HUES64 (cell line): Measurements from ENCODE around the gene RBSN. TPM values are rescaled to one million over a fixed set of nuclear protein-coding genes. Genes with fewer than 3 reads are reported as not detected.
"Not testable (repeated sequence)": the region's sequence is repeated elsewhere in the genome, so short reads cannot be mapped to it uniquely, and the experiment has no call there.

Source experiments
- H3K27ac ChIP-seq: 2 replicates; pipeline ENCODE4 v1.7.0; 2013; ENCODE audit warnings: low read depth, low read length, inconsistent platforms
- H3K27me3 ChIP-seq: 2 replicates; pipeline ENCODE4 v1.6.1; 2013; ENCODE audit warnings: mild to moderate bottlenecking, low read length; ENCODE audit not compliant: insufficient read depth
- H3K36me3 ChIP-seq: 2 replicates; pipeline ENCODE4 v1.6.1; 2013; ENCODE audit warnings: mild to moderate bottlenecking, low read length; ENCODE audit not compliant: insufficient read depth
- H3K4me1 ChIP-seq: 2 replicates; pipeline ENCODE4 v1.6.1; 2013; ENCODE audit warnings: mild to moderate bottlenecking, low read length, moderate library complexity; ENCODE audit not compliant: insufficient read depth
- H3K4me3 ChIP-seq: 2 replicates; pipeline ENCODE4 v1.5.1; 2013; ENCODE audit warnings: mild to moderate bottlenecking, low read length, moderate library complexity
- H3K9ac ChIP-seq: 2 replicates; pipeline ENCODE4 v1.6.1; 2013; ENCODE audit warnings: mild to moderate bottlenecking, low read depth, low read length
- H3K9me3 ChIP-seq: 2 replicates; pipeline ENCODE4 v1.6.1; 2013; ENCODE audit warnings: low read depth, low read length; ENCODE audit not compliant: insufficient read depth
- WGBS: fragments of 150-250, 120-280 bp; methylation state at CpG from one replicate; pipeline ENCODE4 v1.1.7; 2013; ENCODE audit warnings: missing lambda C conversion rate; 5-methylcytosine and 5-hydroxymethylcytosine counted together
- polyA plus RNA-seq, 2 experiments: library from polyadenylated mRNA; stranded (reverse); fragments of 50-300 nt; gene quantifications; one replicate each; pipeline ENCODE4 v1.2.3, GENCODE V29; 2013

RBSN gene
- 15.5 TPM for polyA plus RNA-seq (2013, experiment 1 of 2)
- 17.1 TPM for polyA plus RNA-seq (2013, experiment 2 of 2)

DNA sequence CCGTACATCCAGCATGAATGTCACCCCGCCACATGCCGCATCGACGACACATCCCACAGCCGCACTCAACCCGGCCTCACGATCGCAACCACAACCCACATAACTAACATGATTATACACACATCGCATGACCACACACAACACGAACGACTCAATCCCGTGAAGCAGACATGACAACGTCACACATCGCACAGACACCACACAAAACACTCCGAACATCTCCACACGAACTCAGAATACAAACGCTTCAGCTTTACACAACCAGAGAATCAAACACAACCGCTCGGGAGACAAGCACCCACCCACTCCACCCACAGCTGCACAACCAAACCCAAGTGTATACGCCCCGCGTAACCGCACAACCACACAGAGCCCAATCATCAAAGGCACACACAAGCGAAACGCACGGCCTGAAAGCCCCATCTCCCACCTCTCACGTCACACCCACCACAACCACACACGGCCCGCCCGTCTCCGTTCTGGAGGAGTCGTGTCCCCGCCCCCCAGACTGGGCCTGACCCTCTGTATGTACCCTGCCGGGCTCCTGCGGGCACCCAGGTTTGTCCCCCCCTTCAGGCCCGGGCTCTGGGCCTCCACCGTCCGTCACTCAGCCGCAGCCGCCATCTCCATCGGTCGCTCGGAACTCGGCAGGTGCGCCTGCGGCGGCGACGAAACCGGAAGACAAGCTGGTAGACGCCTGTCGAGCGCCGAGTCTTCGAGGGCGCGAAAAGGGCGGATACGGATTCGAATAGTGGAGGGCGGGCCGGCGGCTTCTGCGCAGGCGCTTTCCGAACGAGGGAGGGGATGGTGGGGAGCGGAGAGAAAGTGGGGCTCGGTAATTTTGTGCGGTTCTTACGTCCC is at the start of gene RBSN:
Gene RBSN (minus strand): TSS at position 646 of the 861 bp plus-strand sequence. CDS start 3,028 bp downstream, outside the sequence.
- Histone ChIP-seq H3K4me1 (no peaks in the 10 kb centered on the region), H3K27me3 (no peaks in the 10 kb centered on the region), H3K27ac (peak within 1 kb of the TSS; percentile 14; the same call in 1 of the 2 replicates), H3K36me3 (peaks cover 25% of the 10 kb centered on the region), H3K4me3 (peak within 1 kb of the TSS; percentile 87), H3K9ac (peak within 1 kb of the TSS; percentile 81), H3K9me3 (no peaks in the 10 kb centered on the region)
- under 1% methylated on average over 72 of the region's 72 CpGs for WGBS

DNA sequence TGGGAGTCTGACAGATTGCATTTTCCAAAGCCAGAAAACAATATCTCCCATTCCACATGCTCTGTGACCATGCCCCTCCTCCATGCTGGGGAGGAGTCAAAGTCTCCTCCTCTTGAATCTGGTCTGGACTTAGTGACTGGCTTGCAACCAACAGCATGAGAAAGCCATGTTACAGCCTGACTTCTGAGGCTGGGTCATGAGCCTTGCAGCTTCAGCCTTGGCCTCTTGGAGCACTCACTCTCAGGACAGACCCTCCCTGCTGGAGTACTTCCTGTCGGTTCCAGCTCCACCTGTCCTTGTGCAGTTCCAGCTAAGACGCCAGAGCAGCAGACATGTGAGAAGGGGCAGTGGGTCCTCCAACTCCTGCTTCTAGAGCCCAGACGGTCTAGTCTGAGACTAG is 49.7 kb upstream of the RBSN start:
- no peaks in the 10 kb centered on the region for H3K9me3 ChIP-seq
- no peaks in the 10 kb centered on the region for H3K36me3 ChIP-seq
- no peak overlapping the region for H3K9ac ChIP-seq
- WGBS: 47% methylated on average over 3 of the region's 3 CpGs
- no peak overlapping the region for H3K4me3 ChIP-seq
- no peak overlapping the region for H3K27ac ChIP-seq
- no peaks in the 10 kb centered on the region for H3K4me1 ChIP-seq
- H3K27me3 ChIP-seq: peaks cover 20% of the 10 kb centered on the region

DNA sequence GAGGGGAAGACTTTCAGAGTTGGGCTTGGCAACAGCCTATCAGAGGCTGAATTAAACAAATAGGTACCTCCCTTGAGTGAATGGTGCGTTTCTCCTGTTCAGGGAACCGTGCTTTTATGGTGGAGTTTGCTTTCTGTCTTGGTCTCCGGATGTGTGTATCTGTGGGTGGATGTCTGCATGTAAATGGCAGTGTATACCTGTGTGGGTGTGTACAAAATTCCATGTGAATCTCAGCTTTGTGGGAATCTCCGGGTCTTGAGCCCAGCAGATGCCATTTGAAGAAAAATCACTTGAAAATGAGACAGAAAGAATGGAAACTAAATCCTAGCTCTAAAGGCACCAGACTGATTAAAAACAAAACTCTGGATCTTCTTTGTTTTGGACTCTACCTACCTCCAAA is 37.9 kb upstream of the RBSN start:
- H3K4me3 ChIP-seq: not testable (repeated sequence)
- 75% methylated on average over 4 of the region's 4 CpGs for WGBS

DNA sequence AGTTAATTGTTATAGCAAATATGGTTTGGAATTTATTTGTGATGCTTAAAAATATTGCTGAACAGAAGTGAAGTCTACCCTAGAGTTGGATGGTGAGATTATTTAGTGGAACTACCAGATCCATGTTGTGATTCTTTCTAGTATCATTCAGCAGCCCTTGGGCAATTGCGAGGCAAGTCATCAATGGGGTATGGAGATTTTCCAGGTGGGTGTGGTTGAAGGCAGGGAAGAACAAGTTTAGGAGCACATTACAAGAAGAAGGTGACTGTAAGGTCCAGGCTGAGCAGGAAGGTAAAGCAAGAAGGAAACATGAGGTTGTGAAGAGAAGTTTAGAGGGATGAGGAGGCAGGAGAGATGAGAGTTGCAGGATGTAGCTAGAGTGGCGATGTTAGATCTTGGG is 36.0 kb upstream of the RBSN start:
- not testable (repeated sequence) for H3K9ac ChIP-seq, H3K9me3 ChIP-seq, H3K27me3 ChIP-seq, H3K4me1 ChIP-seq, H3K36me3 ChIP-seq, H3K4me3 ChIP-seq, H3K27ac ChIP-seq
- 94% methylated on average over 2 of the region's 2 CpGs for WGBS

More for the DNA sequence above, 37.9 kb upstream of the RBSN start:
- not testable (repeated sequence) for H3K4me1 ChIP-seq, H3K9me3 ChIP-seq, H3K27me3 ChIP-seq, H3K36me3 ChIP-seq, H3K9ac ChIP-seq, H3K27ac ChIP-seq

DNA sequence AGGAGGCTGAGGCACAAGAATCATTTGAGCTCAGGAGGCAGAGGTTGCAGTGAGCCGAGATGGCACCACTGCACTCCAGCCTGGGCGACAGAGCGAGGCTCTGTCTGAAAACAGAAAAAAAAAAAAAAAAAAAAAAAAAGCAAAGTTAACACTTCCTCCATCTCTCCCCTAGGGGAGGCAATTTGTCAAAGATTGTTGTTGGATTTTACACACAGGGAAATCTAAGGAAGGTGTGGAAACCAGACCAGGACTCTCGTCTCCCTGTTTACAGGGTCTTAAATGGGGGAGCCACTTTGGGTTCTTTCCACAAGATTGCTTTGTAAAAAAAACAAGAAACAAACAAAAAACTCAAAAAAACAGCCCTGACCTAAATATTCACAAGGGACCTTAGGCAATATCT is 29.5 kb upstream of the RBSN start:
- WGBS: no CpG with 5 or more reads among the region's 4 CpGs
- H3K27ac ChIP-seq: not testable (repeated sequence)

DNA sequence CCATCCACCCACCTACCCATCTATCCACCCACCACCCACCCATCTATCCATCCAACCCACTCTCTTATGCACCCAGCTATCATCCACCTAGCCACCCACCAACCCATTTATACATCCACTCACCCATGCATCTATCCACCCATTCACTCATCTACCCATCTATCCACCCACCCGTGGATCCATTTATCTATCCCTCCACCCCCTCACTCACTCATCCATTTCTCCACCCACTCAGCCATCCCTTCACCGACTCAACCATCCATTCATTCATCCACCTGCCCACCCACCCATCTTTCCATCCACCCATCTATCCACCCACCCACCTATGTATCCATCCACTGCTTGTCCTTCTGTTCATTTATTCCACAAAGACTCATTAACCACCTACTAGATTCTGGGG is 28.0 kb upstream of the RBSN start:
- H3K27ac ChIP-seq, H3K4me3 ChIP-seq, H3K27me3 ChIP-seq, H3K9me3 ChIP-seq, H3K36me3 ChIP-seq, H3K9ac ChIP-seq, H3K4me1 ChIP-seq: not testable (repeated sequence)
- WGBS: 78% methylated on average over 2 of the region's 2 CpGs

More for the DNA sequence above, 29.5 kb upstream of the RBSN start:
- not testable (repeated sequence) for H3K9ac ChIP-seq, H3K9me3 ChIP-seq, H3K4me1 ChIP-seq, H3K27me3 ChIP-seq, H3K36me3 ChIP-seq, H3K4me3 ChIP-seq

DNA sequence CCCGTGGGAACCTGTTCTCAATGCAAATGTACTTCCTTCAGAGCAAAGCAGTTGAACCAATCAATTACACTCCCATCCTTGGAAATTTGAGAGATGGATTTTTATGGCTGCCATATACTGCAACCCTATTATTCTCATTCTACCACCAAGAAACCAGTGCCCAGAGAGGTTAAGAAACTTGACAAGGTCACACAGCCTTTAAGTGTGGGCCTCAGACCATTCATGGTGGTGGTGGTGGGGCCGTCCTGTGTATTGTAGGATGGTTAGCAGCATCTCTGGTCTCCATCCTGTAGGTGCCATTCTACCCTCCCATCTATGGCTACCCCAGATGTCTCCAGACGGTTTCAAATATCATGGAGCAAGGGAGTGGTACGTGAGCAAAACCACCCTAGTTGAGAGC is 23.4 kb upstream of the RBSN start:
- Histone ChIP-seq H3K4me3 (no peak overlapping the region), H3K9me3 (no peaks in the 10 kb centered on the region)
- WGBS: 86% methylated on average over 4 of the region's 4 CpGs

DNA sequence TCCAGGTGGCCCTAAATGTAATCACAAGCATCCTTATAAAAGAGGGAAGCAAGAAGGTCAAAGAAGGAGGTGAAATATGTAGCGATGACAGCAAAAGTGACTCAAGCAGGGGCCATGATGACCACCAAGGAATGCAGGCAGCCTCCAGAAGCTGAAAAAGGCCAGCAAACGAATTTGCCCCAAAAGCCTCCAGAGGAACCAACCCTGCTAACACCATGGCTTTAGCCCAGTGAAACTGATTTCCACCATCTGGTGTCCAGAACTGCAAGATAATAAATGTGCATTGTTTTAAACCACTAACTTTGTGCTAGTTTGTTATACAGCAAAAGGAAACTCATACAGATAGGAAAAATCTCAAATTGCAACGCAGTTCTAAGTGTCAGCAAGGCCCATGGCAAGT is 23.0 kb upstream of the RBSN start:
- no peaks in the 10 kb centered on the region for H3K4me1 ChIP-seq
- H3K27ac ChIP-seq: no peak overlapping the region
- no peak overlapping the region for H3K9ac ChIP-seq
- WGBS: 82% methylated on average over 3 of the region's 3 CpGs
- H3K27me3 ChIP-seq: peaks cover 4% of the 10 kb centered on the region; the same call in 1 of the 2 replicates
- H3K9me3 ChIP-seq: no peaks in the 10 kb centered on the region
- no peaks in the 10 kb centered on the region for H3K36me3 ChIP-seq
- no peak overlapping the region for H3K4me3 ChIP-seq

More for the DNA sequence above, 23.4 kb upstream of the RBSN start:
- Histone ChIP-seq H3K4me1 (no peaks in the 10 kb centered on the region), H3K27ac (no peak overlapping the region), H3K9ac (no peak overlapping the region), H3K27me3 (peaks cover 4% of the 10 kb centered on the region; the same call in 1 of the 2 replicates), H3K36me3 (no peaks in the 10 kb centered on the region)

DNA sequence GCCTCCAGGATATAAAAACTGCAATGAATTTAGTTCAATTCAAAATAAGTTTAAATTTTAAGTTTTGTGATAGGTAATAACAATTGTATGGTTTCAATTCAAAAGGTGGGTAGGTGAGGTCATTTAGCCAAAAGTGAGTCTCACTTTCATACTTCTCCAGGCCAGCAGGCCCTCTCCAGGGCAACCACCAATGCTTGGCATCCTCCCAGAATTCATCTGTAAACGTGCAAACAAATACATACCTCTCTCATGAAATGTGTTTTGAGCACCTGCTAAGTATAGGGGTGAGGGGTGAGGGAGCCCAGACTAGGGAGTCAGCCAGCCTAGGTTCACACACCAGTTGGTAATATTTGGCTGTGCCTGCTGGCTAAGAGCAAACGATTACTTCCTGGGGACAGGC is 22.0 kb upstream of the RBSN start:
- Histone ChIP-seq H3K27me3 (peaks cover 4% of the 10 kb centered on the region; the same call in 1 of the 2 replicates), H3K4me1 (no peaks in the 10 kb centered on the region), H3K9ac (no peak overlapping the region), H3K9me3 (no peaks in the 10 kb centered on the region), H3K4me3 (no peak overlapping the region), H3K27ac (no peak overlapping the region), H3K36me3 (no peaks in the 10 kb centered on the region)
- WGBS: 93% methylated on average over 1 of the region's 2 CpGs

DNA sequence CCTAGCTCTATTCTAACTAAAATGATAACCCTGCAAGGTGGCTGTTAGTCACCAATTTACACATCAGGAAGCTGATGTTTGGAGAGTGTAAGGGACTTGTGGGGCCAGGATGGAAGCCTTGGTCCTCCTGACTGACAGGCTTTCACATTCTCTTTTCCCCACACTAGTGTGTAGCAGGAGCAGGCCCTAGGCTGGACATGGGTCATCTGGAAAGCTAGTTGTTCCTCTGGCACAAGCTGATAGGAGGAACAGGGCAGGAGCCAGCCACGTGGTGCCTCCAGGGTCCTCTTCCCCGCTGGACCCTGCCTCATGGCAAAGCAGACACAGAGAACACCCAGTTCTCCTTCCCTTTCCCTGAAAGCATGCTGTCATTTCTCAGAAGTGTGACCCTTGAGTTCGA is 18.1 kb upstream of the RBSN start:
- WGBS: 90% methylated on average over 3 of the region's 3 CpGs
- Histone ChIP-seq H3K4me3 (no peak overlapping the region), H3K9ac (no peak overlapping the region), H3K27ac (no peak overlapping the region), H3K4me1 (peaks cover 20% of the 10 kb centered on the region), H3K36me3 (no peaks in the 10 kb centered on the region), H3K9me3 (no peaks in the 10 kb centered on the region), H3K27me3 (peaks cover 4% of the 10 kb centered on the region; the same call in 1 of the 2 replicates)

DNA sequence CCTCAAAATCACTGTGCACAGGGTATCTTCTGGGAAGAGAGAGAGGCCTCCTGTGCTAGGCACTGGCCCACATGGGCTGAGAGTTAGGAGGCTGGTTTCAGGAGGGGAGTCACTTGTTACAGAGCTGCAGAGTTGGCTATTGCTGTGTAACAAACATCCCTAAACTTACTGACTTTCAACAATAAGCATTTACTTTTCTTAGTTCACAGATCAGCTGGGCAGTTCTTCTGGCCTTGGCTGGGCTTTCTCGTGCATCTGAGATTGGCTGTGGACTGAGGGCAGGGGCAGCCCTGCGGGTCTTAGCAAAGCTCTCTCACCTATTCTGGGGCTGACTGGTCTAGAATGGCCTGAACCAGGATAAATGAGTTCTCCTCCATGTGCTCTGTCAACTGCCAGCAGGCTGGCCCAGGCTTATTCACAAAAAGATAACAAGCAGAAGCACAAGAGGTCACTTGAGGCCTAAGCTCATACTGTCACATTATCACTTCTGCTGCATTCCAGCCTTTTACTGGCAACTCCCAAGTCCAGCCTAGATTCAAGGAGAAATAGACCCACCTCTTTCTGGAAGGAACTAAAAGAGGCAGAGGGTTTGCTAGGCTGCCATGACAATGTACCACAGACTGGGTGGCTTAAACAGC is 17.2 kb upstream of the RBSN start:
- Histone ChIP-seq H3K36me3 (no peaks in the 10 kb centered on the region), H3K9me3 (no peaks in the 10 kb centered on the region), H3K4me1 (peaks cover 20% of the 10 kb centered on the region), H3K9ac (no peak overlapping the region), H3K27me3 (peaks cover 4% of the 10 kb centered on the region; the same call in 1 of the 2 replicates), H3K4me3 (no peak overlapping the region), H3K27ac (no peak overlapping the region)
- WGBS: 92% methylated on average over 2 of the region's 2 CpGs
